Stimulated activated CD8-positive, alpha-beta memory T cell treated with anti-CD3 and anti-CD28 coated beads, Interleukin-12 subunit alpha, Interleukin-12 subunit beta, amount 100 ng/mL, for 4 hours (primary cell): ENCODE results near the gene SERTAD4.
"Not testable (repeated sequence)": the region's sequence is repeated elsewhere in the genome, so short reads cannot be mapped to it uniquely, and the experiment has no call there.

Experiments used
- DNase-seq: peaks from one replicate; pipeline ENCODE4 v3.0.0-alpha.2; 2020; ENCODE audit warnings: low read depth

SERTAD4 gene

GRCh38 chr1:210232511-210233215 is at the start of gene SERTAD4:
Gene SERTAD4, plus strand, starts transcription at chr1:210232796. Its CDS starts 5,165 bp downstream, at chr1:210237961.
- no peak for DNase-seq

- no peak for DNase-seq
These were observed 47.5 kb upstream of the SERTAD4 start for GRCh38 chr1:210185063-210185462.

GRCh38 chr1:210187849-210188606 is 44.6 kb upstream of the SERTAD4 start:
- not testable (repeated sequence) for DNase-seq

GRCh38 chr1:210189426-210189825 is 43.2 kb upstream of the SERTAD4 start:
- no peak for DNase-seq

GRCh38 chr1:210195635-210196160 is 36.9 kb upstream of the SERTAD4 start:
- DNase-seq: no peak

GRCh38 chr1:210196266-210196665 is 36.3 kb upstream of the SERTAD4 start:
- not testable (repeated sequence) for DNase-seq

GRCh38 chr1:210198840-210199239 is 33.8 kb upstream of the SERTAD4 start:
- no peak for DNase-seq

GRCh38 chr1:210200124-210200736 is 32.4 kb upstream of the SERTAD4 start:
- DNase-seq: no peak

GRCh38 chr1:210201681-210202080 is 30.9 kb upstream of the SERTAD4 start:
- DNase-seq: no peak

- no peak for DNase-seq
These were observed 24.8 kb upstream of the SERTAD4 start for GRCh38 chr1:210207597-210208450.

GRCh38 chr1:210213335-210213734 is 19.3 kb upstream of the SERTAD4 start:
- no peak for DNase-seq

GRCh38 chr1:210214573-210215409 is 17.8 kb upstream of the SERTAD4 start:
- no peak for DNase-seq

GRCh38 chr1:210217482-210217881 is 15.1 kb upstream of the SERTAD4 start:
- DNase-seq: no peak

GRCh38 chr1:210218047-210218446 is 14.5 kb upstream of the SERTAD4 start:
- DNase-seq: no peak

GRCh38 chr1:210222340-210223006 is 10.1 kb upstream of the SERTAD4 start:
- no peak for DNase-seq

GRCh38 chr1:210223226-210223904 is 9.2 kb upstream of the SERTAD4 start:
- DNase-seq: no peak

- no peak for DNase-seq
These were observed 4.4 kb upstream of the SERTAD4 start for GRCh38 chr1:210228158-210228557.

- no peak for DNase-seq
These were observed 2.4 kb upstream of the SERTAD4 start for GRCh38 chr1:210230149-210230695.

- DNase-seq: no peak
These were observed 618 bp upstream of the SERTAD4 start for GRCh38 chr1:210231846-210232510.
